Stimulated activated CD4-positive, alpha-beta T cell treated with anti-CD3 and anti-CD28 coated beads, TNF-alpha, amount 100 ng/mL, for 48 hours (primary cell): ENCODE results near the gene BEND2.

Experiments
- DNase-seq, 3 donors: peaks; one replicate each; pipeline ENCODE4 v3.0.0-alpha.2; 2020; ENCODE audit warnings: low read depth in 3 of 3

The BEND2 gene

GRCh38 chrX:18146009-18146408 is 74.7 kb downstream of the BEND2 start:
- no peak for DNase-seq

GRCh38 chrX:18136816-18137215 is 83.9 kb downstream of the BEND2 start:
- no peak for DNase-seq

- no peak for DNase-seq
These were observed 87.1 kb downstream of the BEND2 start for GRCh38 chrX:18133605-18134004.

GRCh38 chrX:18129690-18130089 is 91.0 kb downstream of the BEND2 start:
- no peak for DNase-seq

- DNase-seq, result no peak
These were observed 93.7 kb downstream of the BEND2 start for GRCh38 chrX:18126971-18127370.

GRCh38 chrX:18119856-18120255 is 100.8 kb downstream of the BEND2 start:
- no peak for DNase-seq
